ENCODE measurements around the gene BAHCC1.

The BAHCC1 gene

DNA sequence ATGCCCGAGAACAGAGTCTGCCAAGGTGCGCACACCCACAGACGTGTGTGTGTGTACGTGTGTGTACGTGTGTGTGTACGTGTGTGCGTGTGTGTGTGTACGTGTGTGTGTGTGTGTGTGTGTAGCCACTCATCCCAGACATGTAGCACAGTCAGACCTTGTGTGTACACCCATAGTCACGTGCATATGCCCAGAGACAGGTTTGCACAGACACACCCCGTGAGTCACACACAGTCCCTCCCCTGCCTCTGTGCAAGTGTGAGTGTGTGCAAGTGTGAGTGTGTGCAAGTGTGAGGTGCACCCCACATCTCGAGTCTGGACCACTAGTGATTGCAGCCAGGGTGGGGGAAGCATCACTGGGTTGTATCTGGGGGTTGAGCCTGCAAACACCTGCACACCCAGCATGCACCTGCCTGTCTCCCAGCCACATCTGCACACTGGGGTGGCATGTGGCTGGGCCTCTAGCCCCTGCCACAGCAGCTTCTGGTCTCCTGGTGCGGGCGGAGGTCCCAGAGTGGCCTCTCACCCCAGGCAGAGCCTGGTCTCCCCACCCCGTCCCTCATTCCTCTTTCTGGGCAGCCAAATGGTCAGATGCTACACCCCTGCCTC lies 23.6 kb downstream of the BAHCC1 start:
- in situ Hi-C loops (cut with MboI; ENCODE audit: low sequenced_read_pairs, unreplicated experiment), result no loop called here
- no peak for DNase-seq (ENCODE audit: low spot score)
- TF ChIP-seq, protein P1, sequence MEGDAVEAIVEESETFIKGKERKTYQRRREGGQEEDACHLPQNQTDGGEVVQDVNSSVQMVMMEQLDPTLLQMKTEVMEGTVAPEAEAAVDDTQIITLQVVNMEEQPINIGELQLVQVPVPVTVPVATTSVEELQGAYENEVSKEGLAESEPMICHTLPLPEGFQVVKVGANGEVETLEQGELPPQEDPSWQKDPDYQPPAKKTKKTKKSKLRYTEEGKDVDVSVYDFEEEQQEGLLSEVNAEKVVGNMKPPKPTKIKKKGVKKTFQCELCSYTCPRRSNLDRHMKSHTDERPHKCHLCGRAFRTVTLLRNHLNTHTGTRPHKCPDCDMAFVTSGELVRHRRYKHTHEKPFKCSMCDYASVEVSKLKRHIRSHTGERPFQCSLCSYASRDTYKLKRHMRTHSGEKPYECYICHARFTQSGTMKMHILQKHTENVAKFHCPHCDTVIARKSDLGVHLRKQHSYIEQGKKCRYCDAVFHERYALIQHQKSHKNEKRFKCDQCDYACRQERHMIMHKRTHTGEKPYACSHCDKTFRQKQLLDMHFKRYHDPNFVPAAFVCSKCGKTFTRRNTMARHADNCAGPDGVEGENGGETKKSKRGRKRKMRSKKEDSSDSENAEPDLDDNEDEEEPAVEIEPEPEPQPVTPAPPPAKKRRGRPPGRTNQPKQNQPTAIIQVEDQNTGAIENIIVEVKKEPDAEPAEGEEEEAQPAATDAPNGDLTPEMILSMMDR (IDR thresholded peaks at IDR 0.05; ENCODE audit: borderline replicate concordance, control extremely low read depth, extremely low read depth, insufficient read depth, missing control alignments), result no peak

DNA sequence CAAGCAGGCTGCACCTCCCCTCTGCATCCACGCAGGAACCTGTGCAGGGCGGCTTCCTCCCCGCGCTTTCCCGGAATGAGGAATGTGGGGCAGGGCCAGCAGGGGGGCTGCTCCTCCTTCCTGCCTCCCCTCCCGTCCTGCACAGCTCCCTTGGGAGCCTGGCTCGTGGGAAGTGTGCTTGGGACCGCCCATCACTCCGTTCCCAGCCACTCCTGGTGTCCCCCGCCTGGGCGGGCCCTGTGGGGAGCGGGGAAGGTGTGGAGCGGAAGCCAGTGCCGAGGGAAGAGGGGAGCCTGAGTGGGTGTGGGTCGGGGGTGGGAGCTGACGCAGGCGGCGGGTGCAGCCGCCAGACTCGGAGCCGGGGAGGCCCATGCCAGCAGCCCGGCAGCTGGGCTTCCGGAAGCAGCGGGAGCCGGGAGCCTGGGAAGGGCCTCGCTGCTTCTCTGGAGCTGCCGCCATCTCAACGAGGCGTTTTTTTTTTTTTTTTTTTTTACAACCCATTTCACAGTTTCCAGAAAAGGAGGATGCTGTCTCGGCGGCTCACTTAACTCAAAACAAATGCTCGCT lies 24.1 kb downstream of the BAHCC1 start:
- in situ Hi-C loops (cut with MboI; ENCODE audit: low sequenced_read_pairs, unreplicated experiment), result no loop called here
- TF ChIP-seq, protein P1 (IDR thresholded peaks at IDR 0.05; ENCODE audit: borderline replicate concordance, control extremely low read depth, extremely low read depth, insufficient read depth, missing control alignments), result no peak
- no peak for DNase-seq (ENCODE audit: low spot score)

DNA sequence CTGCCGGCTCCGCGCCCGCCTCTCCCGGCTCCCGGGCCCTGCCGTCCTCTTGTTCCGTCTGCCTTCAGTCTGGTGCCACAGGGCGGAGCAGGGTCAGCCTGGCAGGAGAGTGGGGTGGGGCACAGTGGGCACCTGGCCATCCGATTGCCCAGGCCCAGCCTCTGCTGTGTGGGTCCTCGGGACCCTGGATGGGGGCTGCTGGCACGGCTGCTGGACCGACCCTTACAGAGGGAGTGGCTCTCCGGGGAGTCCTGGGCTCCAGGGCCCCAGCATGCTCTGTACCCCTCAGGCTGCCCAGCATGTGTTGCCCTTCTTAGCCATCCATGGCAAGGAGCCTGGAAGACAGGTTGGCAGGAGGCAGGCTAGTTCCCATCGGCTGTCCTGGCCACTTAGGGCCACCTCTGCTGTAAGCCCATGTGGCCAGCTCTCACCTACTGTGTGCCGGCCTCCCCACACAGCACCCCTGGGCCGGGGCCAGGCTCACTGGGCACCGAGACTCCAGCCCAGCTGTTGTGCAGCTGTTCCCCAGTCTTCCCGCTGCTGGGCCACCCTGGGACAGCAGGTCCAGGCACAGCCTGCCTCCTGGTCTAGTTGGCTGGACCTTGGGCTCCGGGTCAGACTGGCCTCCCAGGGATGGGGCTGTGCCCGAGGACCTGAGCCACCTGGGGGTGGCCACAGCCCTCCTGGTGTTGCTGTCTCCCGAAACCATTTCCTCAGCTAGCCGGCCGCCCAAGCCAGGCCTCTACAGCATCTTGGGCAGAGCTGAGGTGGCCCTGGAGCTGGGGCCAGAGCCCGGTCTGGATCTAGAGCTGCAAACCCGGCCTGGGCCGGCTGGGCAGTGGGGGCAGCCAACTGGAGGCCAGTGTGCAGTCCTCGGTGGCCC lies 24.9 kb downstream of the BAHCC1 start:
- in situ Hi-C loops (cut with MboI; ENCODE audit: low sequenced_read_pairs, unreplicated experiment), result no loop called here
- no peak for DNase-seq (ENCODE audit: low spot score)
- TF ChIP-seq, protein P1 (IDR thresholded peaks at IDR 0.05; ENCODE audit: borderline replicate concordance, control extremely low read depth, extremely low read depth, insufficient read depth, missing control alignments), result no peak

DNA sequence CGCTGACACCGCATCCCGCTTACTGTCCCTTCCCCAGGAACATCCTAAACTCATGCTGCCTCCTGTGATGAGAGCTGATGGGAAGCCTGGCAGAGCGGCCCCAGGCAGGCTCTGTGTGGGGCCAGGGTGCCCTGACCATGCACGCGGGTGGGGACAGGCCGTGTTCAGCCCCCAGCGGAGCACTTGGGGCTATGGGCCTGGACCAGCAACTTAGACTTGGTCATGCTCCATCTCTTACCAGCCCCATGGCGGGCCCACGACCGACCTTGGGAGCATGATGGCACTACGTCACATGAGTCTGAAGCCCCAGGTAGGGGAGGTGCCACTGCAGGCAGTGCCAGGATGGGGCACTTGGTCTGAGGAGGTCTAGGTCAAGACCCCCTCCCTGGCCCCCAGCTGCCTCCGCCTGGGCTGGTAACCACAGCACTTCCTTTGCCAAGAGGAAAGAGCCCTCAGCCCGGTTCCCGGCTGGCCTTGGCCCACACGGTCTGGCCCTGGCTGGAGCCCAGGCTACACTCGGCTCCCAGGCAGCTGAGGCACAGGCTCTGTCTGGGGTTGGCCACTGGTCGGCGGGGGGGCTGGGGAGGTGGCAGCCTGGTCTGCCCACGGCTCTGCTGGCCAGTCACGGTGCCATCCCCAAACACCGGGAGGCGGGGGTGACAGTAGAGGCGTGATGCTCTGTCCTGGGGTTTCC lies 25.7 kb downstream of the BAHCC1 start:
- in situ Hi-C loops (cut with MboI; ENCODE audit: low sequenced_read_pairs, unreplicated experiment), result no loop called here
- TF ChIP-seq, protein P1 (IDR thresholded peaks at IDR 0.05; ENCODE audit: borderline replicate concordance, control extremely low read depth, extremely low read depth, insufficient read depth, missing control alignments), result no peak
- DNase-seq (ENCODE audit: low spot score), result no peak

DNA sequence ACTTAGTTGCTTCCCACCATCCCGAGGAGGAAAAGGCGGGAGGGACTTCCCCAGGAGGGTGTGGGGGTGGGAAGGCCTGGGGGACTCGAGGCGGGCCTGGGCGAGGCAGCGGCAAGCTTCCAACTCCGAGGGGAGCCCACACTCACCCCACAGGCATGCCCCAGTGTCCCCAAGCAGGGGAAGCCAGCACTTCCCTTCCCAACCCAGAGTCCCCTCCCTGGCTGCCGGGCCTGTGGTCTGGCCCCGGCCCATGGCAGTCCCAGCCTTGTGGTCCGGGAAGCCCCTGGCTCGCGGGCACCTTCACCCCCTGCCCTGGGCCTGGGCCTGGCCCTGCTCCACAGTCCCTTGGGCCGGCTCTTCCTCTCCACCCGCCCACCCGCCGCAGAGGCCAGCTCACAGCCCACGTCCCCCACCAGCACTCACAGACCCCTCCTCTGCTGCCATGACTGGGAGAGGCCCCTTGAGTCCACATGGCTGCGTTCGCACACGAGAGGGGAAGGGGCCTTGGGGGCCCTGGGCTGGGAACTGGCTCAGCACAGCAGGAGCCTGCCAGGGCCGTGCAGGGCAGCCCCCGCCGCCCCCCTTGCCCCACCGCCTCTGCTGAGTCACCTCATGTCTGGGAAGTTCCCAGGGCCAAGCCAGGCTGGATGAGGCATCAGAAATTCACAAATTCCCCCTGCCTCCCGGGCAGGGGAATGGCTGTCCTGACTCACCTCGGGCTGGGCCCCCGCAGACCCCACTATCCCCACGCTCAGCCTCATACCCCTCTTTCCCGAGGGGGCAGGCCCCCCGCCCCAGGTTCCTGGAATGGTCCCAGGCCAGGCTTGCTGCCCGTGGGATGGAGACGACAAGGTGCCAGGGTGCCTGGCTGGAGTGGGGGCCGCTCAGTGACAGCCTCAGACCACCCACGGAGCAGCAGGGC lies 27.8 kb downstream of the BAHCC1 start:
- in situ Hi-C loops (cut with MboI; ENCODE audit: low sequenced_read_pairs, unreplicated experiment), result no loop called here
- TF ChIP-seq, protein P1 (IDR thresholded peaks at IDR 0.05; ENCODE audit: borderline replicate concordance, control extremely low read depth, extremely low read depth, insufficient read depth, missing control alignments), result no peak
- DNase-seq (ENCODE audit: low spot score), result no peak

Data from GM13976 (cell line).